Right lobe of liver (tissue), 4 donors: ENCODE measurements around the gene TENM4.

Experiments used
- CTCF ChIP-seq, 4 donors: fragments of 200-600 bp in 3 of 4; fragments of 450-650 bp in 1 of 4; IDR thresholded peaks; one replicate each; pipeline versions ENCODE4 v1.5.1 to v1.8.0; 2016 to 2022; ENCODE audit warnings: antibody characterized with exemption in 4 of 4, mild to moderate bottlenecking in 2 of 4
- POLR2A ChIP-seq: fragments of 450-650 bp; IDR thresholded peaks from one replicate; pipeline ENCODE4 v1.6.1; 2017; ENCODE audit warnings: antibody characterized with exemption, mild to moderate bottlenecking
- donor health status: DM: no; HTN: no; CAD: no.
- donor health status: DM: no; HTN: no; CAD: no.
- donor health status: DM: no; HTN: yes; CAD: no.

DNA sequence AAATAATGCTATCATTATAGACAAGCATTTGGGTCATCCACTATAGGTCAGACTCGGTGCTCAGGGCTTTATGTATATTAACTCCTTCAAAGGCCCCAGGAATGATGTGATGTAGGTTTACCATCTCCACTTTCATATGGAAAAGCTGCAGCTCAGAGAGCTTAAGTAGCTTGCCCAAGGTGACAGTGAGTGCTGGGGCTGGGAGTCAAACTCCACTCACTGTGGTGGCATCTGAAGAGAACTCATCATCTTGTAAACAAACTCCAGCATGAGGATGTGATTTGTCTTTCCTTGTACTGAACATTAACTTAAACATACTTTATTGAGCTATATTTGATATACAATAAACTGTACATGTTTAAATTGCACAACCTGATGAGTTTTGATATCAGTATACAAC is 25.4 kb downstream of the TENM4 start:
- TF ChIP-seq CTCF (IDR thresholded peaks at IDR 0.05) (no peak), POLR2A (no peak)
